Uterus (tissue), 4 donors: ENCODE measurements around the gene TMOD3. TPM values are rescaled to one million over a fixed set of nuclear protein-coding genes. Genes with fewer than 3 reads are reported as not detected.

Source experiments
- DNase-seq, 2 donors: peaks; one replicate each; pipeline ENCODE4 v3.0.0-alpha.2; 2019 to 2020
- H3K27ac ChIP-seq, 2 donors: fragments of 200-600 bp; sonication (generic); 1 replicate in 1 of 2; 2 replicates in 1 of 2; pipeline ENCODE4 v1.5.1; 2016 to 2018
- H3K27me3 ChIP-seq, 2 donors: fragments of 200-600 bp; sonication (generic); one replicate each; pipeline ENCODE4 v1.5.1; 2018 to 2019; ENCODE audit warnings: control low read depth in 1 of 2
- H3K36me3 ChIP-seq, 2 donors: fragments of 200-600 bp; sonication (generic); one replicate each; pipeline ENCODE4 v1.5.1; 2019; ENCODE audit warnings: control low read depth in 1 of 2
- H3K4me1 ChIP-seq, 2 donors: fragments of 200-600 bp; sonication (generic); one replicate each; pipeline ENCODE4 v1.5.1; 2018 to 2019; ENCODE audit warnings: control low read depth in 1 of 2
- H3K4me3 ChIP-seq, 2 donors: fragments of 200-600 bp; sonication (generic); 1 replicate in 1 of 2; 2 replicates in 1 of 2; pipeline ENCODE4 v1.5.1; 2018 to 2019; ENCODE audit warnings: mild to moderate bottlenecking in 1 of 2
- H3K9me3 ChIP-seq, 2 donors: fragments of 200-600 bp; sonication (generic); one replicate each; pipeline ENCODE4 v1.5.1; 2019; ENCODE audit warnings: control low read depth in 1 of 2
- CTCF ChIP-seq, 4 experiments: fragments of 200-600 bp in 2 of 4; fragments of 450-650 bp in 2 of 4; sonication (generic) in 2 of 4; IDR thresholded peaks; one replicate each; pipeline ENCODE4 v1.5.1; 2016 to 2019; ENCODE audit warnings: antibody characterized with exemption in 4 of 4, mild to moderate bottlenecking in 2 of 4, moderate library complexity in 1 of 4
- POLR2A ChIP-seq, 2 donors: fragments of 450-650 bp; IDR thresholded peaks; one replicate each; pipeline ENCODE4 v1.6.1; 2016; ENCODE audit warnings: antibody characterized with exemption in 2 of 2, mild to moderate bottlenecking in 1 of 2, moderate library complexity in 1 of 2
- intact Hi-C: fragments of 100-400 bp; cut with DNase I; formaldehyde crosslinking; loops from one replicate; pipeline ENCODE4 v1.15.1; 2023; ENCODE audit warnings: low total_unique reads
- small RNA-seq: library from RNA; depleted of rRNA; stranded (forward); fragments of <200 nt; gene quantifications from one replicate; pipeline ENCODE3, GENCODE V24; 2016
- total RNA-seq, 4 donors: library from RNA; depleted of rRNA in 3 of 4; stranded (reverse); fragments of >200 nt in 3 of 4; gene quantifications; one replicate each; pipeline versions ENCODE4 v1.1.0 to v1.2.4, GENCODE V29; 2014 to 2023
- donor health status: DM: yes; HTN: yes; CAD: no.

The TMOD3 gene
- total RNA-seq, 4 donors from 2014 or later: 10.5 to 49.6 (median 37.1) TPM

- DNase-seq: no peak
- Histone ChIP-seq H3K27me3 (no peaks in the 10 kb centered on the region), H3K4me3 (no peak overlapping the region), H3K27ac (no peak overlapping the region), H3K9me3 (no peaks in the 10 kb centered on the region), H3K36me3 (no peaks in the 10 kb centered on the region), H3K4me1 (no peaks in the 10 kb centered on the region)
- intact Hi-C loops: no loop called here
- no peak for TF ChIP-seq CTCF (IDR thresholded peaks at IDR 0.05)
- no peak for TF ChIP-seq POLR2A (IDR thresholded peaks at IDR 0.05)
Measured at GRCh38 chr15:51952805-51953204, 123.4 kb downstream of the TMOD3 start.

GRCh38 chr15:51955504-51955903 is 126.1 kb downstream of the TMOD3 start:
- Histone ChIP-seq H3K4me3 (no peak overlapping the region), H3K36me3 (no peaks in the 10 kb centered on the region)
- no peak for TF ChIP-seq CTCF (IDR thresholded peaks at IDR 0.05)
- no peak for TF ChIP-seq POLR2A (IDR thresholded peaks at IDR 0.05)

More at GRCh38 chr15:51955504-51955903, 126.1 kb downstream of the TMOD3 start:
- Histone ChIP-seq H3K4me1 (no peaks in the 10 kb centered on the region), H3K9me3 (no peaks in the 10 kb centered on the region), H3K27me3 (no peaks in the 10 kb centered on the region), H3K27ac (no peak overlapping the region)
- intact Hi-C loops: no loop called here
- no peak for DNase-seq

Small RNA genes within 50 kb of the gene (small RNA-seq; reads per million reads assigned to genes)
- not detected for gene AC090971.5
- gene RF00017: not detected
- gene RF00019: not detected
- not detected for gene RNU6-90P

Other genes with a start within 250 kb of the TMOD3 start
- 100 to 1,000 TPM in 1 of 4 donors, 10 to 100 TPM in 2, 1 to 10 TPM in 1; 6.9 to 100 (median 26.6) TPM for gene DMXL2, start 206.9 kb upstream of the TMOD3 start, total RNA-seq
- under 1 TPM in 1 of 4 donors, not detected in 3; 0.41 TPM for gene SCG3, start 148.2 kb upstream of the TMOD3 start, total RNA-seq
- gene LYSMD2, start 92.0 kb upstream of the TMOD3 start, total RNA-seq: 10 to 100 TPM in 3 of 4 donors, 1 to 10 TPM in 1; 8.5 to 44.7 (median 25.0) TPM
- gene TMOD2, start 78.1 kb upstream of the TMOD3 start, total RNA-seq: 100 to 1,000 TPM in 1 of 4 donors, 10 to 100 TPM in 3; 20.9 to 113 (median 35.0) TPM
- gene LEO1, start 142.1 kb downstream of the TMOD3 start, total RNA-seq: 10 to 100 TPM in 3 of 4 donors, 1 to 10 TPM in 1; 8.6 to 45.3 (median 27.8) TPM
- gene MAPK6, start 189.6 kb downstream of the TMOD3 start, total RNA-seq: 10 to 100 TPM; 11.5 to 47.1 (median 30.0) TPM